ENCODE data around the gene ABCA7.
"Not testable (repeated sequence)": the region's sequence is repeated elsewhere in the genome, so short reads cannot be mapped to it uniquely, and the experiment has no call there.

The ABCA7 gene

DNA sequence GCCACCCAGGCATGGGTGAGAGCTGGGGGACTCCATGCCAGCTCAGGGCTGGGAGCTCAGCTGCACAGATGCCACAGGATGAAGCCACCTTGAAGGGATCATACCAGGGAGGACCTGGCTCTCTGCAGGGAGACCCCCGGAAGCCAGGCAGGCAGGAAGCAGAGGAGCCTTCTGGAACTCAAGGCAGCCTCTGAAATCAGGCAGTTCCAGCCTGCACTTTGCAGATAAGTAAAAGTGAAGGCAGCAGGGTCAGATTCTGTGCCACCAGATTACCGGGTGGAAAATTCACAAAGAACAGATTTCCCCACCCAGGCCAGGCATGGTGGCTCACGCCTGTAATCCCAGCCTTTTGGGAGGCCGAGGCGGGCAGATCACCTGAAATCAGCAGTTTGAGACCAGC, 21.5 kb upstream of the ABCA7 start:
- no peak for DNase-seq

DNA sequence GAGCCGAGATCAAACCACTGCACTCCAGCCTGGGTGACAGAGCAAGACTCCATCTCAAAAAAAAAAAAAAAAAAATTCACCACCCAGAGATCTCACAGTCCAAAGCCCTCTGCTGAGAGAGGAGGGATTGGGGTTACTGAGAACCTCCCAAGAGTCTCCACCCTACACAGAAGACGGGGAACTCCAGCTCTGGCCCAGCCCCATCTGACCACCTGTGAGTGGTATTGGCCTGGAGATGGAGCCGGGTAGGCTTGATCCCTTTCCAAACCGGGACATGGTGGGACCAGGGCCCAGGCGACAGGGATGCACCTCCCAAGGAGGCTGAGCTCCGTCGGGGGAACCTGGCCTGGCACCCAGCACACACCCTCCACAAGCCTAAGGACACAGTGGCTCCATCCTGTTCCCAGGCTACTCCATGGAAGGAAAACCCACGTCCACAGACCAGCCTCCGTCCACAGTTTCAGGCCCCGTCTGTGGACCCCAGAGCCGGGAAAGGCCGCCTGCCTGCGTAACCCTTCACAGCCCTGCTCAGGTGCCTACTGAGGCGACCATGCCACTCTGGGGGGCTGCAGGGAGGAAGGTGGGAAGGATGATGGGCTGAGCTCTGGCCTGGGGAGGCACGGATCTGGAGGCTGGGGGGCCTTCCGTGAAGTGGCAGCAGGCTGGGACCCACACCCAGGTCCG, 20.8 kb upstream of the ABCA7 start:
- no peak for DNase-seq

DNA sequence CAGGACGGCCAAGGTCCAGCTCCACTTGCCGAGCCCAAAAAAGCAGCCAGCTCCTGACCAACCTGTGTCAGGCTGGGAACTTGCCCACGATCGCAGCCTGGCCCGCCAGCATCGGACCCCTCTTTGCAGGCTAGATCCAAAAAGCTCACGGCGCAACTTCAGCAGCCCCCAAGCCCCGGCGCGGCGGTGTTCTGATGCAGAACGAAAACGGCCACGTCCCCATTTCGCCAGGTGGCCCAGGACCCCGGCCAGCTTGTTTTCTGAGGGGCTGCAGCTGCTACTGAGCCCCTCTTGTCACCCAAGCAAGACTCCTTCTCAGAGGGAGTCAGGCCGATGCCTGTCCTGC, 20.3 kb upstream of the ABCA7 start:
- DNase-seq, result no peak

DNA sequence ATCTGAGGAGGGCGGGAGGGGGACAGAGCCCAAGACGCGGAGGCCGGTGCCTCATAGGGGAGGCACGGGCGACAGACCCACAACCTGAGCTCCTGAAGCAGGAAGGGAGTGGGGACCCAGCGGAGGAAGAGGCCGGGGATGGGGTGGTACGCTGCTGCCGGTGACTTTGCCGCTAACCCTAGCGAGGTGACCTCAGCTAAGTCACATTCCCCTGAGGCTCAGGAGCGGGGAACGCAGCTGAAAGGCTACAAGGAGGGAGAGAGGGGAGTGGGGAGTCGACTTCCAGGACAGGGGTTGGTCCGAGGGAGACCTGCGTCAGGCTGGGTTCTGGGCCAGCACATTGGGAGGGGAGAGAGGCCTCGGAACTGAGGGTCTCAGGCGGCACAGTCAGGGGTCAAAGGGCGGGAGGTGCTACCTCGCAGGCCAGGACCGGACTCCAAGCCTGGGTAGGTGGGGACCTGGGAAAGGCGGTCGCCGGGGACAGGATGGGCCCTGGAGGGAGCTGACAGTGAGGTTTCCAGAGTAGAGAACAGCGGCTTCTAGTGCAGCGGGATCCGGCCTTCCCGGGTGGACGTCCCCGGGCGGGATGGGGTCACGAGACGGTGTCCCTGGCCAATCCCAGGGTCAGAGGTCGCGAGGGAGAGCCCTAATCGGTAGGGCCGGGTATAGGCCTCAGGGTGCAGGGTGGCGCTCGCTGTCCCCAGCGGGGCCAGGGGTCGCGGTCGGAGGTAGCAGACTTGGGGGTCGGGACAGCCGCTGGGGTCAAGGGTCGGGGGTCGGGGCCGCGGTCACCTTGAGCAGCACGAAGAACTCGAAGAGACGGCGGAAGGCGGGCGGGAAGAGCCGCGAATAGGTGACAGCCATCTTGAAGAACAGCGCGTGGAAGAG, 19.7 kb upstream of the ABCA7 start:
- no peak for DNase-seq

DNA sequence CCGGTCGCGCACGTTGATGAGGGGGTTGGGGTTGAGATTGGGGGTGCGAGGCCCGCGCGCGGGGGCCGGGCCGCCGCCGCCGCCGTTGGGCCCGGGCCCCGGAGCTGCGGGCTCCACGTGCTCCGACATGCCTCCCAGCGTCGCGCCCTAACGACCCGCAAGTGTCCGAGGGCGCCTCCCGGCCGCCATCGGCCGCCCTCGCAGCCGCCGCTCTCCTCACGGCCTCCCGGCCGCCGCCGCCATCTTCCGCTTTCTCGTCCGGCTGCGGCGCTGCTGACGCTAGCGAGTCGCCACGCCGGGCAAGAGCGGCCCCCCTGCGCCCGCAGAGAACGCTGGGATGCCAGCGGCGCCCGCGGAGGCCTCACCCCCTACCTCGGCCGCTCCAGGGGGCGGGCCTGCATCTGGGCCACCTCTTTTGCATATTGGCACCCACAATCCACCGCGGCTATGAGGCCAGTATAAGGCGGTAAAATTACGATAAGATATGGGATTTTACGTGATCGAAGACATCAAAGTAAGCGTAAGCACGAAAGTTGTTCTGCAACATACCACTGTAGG, 19.0 kb upstream of the ABCA7 start, which contains the start of gene TMEM259:
Gene TMEM259 (minus strand): TSS at position 256 of the 558 bp plus-strand sequence. CDS start 127 bp downstream, at position 129.
- DNase-seq, result peak; percentile 97 to 99

DNA sequence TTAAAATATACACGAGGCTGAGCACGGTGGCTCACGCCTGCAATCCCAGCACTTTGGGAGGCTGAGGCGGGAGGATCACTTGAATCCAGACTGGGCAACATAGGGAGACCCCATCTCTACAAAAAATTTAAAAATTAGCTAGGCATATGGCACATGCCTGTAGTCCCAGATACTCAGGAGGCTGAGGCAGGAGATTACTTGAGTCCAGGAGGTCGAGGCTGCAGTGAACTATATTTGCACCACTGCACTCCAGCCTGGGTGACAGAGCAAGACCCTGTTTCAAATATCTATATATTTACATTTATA, 16.1 kb upstream of the ABCA7 start:
- not testable (repeated sequence) for DNase-seq

DNA sequence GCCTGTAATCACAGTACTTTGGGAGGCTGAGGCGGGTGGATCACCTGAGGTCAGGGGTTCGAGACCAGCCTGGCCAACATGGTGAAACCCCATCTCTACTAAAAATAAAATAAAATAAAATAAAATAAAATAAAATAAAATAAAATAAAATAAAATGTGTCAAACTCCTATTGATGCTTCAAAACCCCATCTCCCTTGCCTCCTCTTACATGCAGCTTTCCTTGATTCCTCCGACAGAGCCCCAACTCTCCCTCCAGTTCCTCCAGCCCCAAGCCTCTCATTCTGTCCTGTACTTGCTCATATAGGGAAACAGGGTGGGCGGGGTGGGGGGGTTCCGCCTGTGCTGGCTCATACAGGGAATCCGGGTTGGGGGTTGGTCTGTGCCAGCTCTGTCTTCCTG, 14.8 kb upstream of the ABCA7 start:
- DNase-seq, result not testable (repeated sequence)

DNA sequence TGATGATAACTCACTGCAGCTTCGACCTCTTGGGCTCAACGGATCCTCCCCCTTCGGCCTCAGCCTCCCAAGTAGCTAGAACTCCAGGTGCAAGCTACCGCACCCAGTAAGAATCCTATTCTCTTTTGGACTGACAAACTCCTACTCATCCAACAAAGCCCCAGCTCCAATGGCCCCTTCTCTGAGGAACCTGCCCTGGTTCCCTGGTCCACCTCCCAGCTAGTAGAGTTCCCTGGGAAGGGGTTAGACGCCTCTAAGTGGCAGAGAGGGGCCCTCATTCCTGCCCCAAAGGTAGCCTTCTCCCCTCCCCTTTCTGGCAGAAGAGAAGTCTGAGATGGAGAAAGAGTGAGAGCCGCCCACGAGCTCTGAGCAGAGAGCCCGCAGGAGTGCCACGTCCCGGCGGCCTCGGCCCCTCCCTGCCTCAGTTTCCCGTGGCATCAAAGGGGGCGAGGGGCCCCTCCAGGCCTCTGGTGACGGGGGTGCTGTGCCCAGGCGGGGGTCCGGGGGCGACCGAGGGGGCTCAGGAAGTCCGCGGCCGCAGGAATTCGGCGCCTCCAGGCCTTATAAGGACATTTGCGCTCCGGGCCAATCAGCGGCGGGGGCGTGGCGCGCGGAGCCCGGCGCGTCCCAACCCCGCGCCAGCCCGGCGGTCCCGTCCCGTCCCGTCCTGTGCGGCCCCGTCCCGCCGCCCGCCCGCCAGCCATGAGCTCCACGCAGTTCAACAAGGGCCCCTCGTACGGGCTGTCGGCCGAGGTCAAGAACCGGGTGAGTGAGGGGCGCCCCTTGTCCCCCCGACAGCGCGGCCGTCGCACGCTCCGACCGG, 13.7 kb upstream of the ABCA7 start, which contains the start of gene CNN2:
Gene CNN2 (plus strand): TSS at position 649 of the 823 bp plus-strand sequence. CDS start 54 bp downstream, at position 703.
- peak; percentile 59 to 60 for DNase-seq

DNA sequence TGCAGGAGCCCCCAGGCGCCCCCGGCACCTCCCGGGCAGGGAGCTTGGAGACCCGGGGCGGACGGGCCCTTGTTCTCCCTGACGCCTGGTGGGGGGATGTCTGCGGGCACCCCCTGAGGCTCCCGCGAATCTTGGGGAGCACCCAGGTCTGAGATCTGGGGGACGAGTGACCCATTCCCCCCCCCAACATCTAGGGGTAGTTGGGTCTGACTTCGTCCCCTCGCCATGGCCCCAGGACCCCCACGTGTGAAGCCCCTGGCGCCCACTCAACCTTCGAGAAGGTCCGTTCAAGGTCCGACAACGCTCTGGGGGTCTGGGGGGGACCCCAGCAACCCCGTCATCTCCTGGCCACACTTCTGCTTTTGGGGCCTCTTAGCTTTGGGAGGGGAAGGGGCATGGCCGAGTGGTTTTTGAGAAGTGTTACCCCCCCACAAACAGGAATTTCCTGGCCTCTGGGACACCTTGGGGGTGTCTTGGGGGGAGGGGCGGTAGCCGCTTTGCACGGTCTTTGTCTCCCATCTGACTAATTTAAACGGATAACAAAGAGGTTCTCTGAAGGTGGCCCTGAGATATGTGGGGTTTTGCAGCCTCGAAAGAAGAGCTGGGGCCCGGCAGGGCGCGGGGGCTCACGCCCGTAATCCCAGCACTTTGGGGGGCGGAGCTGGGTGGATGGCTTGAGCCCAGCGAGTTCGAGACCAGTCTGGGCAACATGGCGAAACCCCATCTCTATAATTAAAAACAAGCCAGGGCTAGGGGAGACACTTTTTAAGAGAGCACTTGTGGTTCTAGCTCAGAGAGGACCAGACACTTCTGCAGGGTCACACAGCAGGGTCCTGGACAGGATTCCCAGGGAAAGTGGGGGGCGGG, 12.9 kb upstream of the ABCA7 start:
- DNase-seq, result no peak

DNA sequence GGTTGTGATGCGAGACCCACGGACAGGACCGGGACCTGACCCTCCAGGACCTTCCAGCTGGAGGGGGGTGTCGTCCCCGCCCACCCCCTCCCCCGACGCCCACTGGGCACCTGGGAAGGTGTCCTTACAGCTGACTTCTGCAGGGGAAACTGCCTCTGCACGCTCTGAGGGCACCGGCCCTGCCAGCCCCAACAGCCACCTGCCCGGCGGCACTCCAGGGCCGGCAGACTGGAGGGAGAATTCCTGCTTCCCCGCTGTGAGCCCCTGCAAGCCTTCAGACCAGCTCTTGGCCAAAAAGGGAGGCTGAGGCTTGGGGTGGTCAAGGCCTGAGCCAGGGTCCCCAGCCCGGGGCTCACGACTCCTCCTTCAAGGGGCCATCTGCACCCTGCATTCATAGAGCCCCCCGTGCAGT, 12.3 kb upstream of the ABCA7 start:
- no peak for DNase-seq

DNA sequence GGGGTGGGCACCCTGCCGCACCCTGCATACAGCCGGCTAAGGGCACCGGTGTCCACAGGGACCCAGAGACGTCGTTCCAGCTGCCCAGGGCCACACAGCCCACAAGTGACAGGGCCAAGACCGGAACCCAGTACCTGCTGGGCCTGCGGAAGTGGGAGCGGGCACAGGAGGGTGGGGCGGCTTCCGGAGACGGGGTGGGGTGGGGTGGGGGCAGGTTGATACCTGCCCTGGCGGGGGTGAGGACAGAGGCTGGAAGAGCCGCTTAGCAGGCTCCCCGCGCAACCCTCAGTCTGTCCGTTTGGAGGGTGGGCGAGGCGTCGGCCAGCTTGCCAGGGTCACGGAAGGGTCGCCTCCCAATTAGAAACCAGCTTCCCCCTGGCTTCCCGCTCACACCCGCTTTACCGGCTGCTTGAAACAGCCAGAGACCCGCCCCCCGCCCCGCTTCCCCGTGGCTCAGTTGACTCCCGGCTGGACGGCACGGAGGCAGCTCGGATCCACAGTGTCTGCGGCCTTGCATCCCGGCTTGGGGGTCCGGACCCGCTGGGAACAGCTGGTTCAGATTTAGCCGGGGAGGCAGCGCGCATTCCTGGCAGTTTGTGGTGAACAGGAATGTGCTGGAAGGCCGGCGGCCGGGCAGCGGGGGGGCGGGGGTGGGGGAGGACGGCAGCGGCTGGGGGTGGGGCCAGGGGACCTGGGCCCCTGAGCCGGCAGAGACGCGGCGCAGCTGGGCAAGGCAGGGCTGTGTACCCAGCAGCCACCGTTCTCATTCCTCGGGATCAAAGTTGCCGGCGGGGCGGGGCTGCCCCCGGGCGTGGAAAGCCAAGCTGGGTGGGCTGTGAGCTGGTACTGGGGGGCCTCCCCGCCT, 11.6 kb upstream of the ABCA7 start:
- DNase-seq, result peak in 1 of 2 donors; percentile 57

DNA sequence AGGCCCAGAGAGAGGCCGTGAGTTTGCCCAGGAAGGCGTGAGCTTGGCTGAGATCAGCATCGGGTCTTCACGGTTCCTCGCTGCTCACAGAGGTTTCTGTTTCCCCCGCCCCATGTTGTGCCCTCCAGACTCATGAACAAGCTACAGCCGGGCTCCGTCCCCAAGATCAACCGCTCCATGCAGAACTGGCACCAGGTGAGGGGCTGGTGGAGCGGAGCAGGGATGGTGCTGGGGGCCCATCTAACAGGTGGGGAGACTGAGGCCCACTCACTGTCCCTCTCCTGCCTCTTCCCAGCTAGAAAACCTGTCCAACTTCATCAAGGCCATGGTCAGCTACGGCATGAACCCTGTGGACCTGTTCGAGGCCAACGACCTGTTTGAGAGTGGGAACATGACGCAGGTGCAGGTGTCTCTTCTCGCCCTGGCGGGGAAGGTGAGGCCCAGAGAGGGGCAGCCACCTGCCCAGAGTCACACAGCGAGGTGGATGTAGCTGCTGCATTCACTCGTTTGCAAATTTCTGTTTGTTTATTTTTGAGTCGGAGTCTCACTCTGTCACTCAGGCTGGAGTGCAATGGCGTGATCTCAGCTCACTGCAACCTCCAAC, 7.5 kb upstream of the ABCA7 start:
- no peak for DNase-seq

DNA sequence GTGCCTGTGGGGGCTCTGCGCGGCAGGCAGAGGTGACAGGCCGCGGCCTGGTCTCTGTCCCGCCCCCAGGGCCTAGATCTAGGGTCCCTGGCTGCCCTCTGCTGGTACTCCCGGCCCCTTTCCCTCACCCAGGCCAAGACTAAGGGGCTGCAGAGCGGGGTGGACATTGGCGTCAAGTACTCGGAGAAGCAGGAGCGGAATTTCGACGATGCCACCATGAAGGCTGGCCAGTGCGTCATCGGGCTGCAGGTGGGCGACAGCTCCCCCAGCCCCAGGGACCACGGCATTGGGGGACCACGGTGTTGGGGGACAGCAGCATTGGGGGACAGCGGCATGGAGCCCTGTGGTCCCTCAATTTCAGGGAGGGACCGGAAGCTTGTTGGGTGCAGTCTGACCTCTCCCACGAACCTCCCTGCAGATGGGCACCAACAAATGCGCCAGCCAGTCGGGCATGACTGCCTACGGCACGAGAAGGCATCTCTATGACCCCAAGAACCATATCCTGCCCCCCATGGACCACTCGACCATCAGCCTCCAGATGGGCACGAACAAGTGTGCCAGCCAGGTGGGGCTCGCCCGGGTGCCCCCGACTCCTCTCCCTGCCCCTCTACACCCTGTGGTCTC, 3.8 kb upstream of the ABCA7 start:
- no peak for DNase-seq

DNA sequence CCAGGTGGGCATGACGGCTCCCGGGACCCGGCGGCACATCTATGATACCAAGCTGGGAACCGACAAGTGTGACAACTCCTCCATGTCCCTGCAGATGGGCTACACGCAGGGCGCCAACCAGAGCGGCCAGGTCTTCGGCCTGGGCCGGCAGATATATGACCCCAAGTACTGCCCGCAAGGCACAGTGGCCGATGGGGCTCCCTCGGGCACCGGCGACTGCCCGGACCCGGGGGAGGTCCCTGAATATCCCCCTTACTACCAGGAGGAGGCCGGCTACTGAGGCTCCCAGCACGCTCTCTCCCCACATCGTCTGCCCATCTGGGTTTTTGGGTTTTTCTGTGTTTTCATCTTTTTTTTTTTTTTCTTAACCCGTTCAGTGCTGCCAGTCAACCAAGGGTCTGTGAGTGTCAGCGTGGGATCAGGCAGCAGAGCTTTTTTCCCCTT, 2.3 kb upstream of the ABCA7 start:
- no peak for DNase-seq

DNA sequence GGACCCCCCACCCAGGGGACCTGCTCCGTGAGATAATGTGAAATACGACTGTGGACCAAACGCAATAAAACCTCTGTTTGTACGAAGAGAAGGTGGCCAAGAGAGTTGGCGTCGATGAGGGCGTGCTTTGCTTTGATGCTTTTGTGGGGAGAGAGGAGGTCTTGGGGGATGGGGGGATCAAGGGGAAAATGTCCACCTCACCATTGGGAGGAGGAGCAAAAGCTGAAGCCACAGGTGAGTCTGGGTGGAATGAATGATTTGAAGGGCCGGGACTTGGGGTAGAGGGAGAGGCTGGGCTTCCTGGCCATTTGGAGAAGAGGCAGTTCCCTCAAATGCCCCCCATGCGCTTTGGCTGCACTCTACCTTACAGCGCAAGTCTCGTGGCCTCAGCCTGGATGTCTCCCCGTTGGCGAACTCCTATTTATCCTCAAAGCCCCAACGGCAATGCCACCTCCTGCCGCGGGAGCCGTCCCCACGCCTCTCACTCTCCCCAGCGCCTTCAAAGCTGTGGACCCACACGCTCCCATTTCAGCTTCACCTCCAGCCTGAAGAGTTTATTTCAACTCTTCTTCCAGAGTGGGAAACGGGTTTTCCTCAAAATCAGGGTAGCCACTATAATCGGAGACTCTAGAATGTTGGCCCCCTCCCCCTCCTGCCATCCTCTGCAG, 795 bp upstream of the ABCA7 start:
- no peak for DNase-seq

DNA sequence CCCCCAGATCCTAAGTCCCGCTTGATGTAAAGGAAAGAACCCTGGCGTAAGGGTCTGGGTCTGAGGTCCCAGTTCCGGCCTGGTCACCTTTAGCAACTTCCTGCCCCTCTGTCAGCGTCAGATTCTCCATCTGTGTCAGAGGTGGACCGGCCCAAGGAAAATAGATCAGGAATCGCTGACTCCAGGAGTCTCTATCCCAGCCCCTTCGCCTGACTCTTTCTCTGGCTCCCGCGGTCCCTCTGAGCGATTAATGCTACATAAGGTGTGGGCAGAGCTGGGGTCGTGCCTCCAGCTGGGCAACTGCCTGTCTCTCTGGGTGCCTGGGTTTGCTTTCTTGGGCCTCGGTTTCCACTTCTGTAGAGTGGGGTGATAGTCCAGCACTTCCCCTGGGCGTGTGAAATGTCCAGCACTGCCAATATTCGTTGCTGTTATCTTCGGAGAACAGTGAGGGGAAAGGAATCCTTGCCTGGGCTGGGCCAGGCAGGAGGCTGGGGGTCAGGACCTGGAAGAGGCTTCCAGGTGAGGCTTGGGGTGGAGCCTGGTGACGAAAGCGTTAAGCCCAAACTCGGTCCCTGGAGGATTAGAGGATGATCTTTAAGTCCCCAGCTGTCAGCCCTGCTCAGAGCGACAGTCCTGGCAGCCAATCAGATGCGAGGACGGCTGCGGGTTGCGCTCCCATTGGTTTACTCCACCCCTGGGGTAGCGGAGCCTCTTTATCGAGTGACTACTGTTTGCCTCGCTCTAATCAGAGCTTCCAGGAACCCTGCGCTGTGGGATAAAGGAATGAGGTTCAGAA, 767 bp downstream of the ABCA7 start:
- DNase-seq, result peak; percentile 87 to 90

DNA sequence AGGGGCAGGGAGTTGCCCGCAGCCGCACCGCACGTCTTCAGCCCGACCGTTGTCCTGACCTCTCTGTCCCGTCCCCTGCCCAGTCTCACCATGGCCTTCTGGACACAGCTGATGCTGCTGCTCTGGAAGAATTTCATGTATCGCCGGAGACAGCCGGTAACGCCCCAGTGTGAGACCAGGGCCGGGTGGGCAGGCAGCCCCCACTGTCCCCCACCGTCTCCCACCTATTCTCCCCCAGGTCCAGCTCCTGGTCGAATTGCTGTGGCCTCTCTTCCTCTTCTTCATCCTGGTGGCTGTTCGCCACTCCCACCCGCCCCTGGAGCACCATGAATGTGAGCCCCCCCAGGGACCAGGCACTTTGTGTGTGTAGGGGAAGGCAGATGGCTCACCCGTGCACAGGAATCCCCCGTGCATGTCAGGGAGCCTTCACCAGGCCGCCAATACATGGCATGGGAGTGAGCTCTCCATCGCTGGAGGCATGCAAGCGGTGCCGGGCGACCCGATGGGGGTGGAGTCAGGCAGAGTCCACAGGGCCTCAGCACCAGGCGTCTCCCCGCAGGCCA, 1.4 kb downstream of the ABCA7 start:
- DNase-seq, result no peak

Data from activated CD4-positive, alpha-beta T cell treated with anti-CD3 and anti-CD28 coated beads for 4 hours (primary cell).